Measurements from ENCODE around the gene A2ML1.

DNA sequence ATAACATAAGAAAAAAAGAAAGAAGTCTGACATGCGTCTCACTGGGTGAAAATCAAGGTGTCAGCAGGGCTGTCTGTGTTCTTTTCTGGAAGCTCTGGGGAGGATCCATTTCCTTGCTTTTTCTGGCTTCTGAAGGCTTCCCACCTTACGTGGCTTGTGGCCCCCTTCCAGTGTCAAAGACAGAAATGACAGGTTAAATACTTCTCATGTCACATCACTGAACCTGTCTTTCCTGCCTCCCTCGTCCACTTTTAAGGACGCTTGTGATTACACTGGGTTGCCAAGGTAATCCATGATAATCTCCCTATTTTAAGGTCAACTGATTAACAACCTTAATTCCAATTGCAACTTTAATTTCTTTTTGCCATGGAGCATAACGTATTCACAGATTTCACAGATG, 87.3 kb downstream of the A2ML1 start:
- TF ChIP-seq, protein P1, sequence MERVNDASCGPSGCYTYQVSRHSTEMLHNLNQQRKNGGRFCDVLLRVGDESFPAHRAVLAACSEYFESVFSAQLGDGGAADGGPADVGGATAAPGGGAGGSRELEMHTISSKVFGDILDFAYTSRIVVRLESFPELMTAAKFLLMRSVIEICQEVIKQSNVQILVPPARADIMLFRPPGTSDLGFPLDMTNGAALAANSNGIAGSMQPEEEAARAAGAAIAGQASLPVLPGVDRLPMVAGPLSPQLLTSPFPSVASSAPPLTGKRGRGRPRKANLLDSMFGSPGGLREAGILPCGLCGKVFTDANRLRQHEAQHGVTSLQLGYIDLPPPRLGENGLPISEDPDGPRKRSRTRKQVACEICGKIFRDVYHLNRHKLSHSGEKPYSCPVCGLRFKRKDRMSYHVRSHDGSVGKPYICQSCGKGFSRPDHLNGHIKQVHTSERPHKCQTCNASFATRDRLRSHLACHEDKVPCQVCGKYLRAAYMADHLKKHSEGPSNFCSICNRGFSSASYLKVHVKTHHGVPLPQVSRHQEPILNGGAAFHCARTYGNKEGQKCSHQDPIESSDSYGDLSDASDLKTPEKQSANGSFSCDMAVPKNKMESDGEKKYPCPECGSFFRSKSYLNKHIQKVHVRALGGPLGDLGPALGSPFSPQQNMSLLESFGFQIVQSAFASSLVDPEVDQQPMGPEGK (CRISPR knock-in tag; IDR thresholded peaks at IDR 0.05; ENCODE audit: borderline replicate concordance) = no peak
- TF ChIP-seq, protein P2, sequence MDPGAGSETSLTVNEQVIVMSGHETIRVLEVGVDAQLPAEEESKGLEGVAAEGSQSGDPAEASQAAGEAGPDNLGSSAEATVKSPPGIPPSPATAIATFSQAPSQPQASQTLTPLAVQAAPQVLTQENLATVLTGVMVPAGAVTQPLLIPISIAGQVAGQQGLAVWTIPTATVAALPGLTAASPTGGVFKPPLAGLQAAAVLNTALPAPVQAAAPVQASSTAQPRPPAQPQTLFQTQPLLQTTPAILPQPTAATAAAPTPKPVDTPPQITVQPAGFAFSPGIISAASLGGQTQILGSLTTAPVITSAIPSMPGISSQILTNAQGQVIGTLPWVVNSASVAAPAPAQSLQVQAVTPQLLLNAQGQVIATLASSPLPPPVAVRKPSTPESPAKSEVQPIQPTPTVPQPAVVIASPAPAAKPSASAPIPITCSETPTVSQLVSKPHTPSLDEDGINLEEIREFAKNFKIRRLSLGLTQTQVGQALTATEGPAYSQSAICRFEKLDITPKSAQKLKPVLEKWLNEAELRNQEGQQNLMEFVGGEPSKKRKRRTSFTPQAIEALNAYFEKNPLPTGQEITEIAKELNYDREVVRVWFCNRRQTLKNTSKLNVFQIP (CRISPR knock-in tag; IDR thresholded peaks at IDR 0.05; ENCODE audit: borderline replicate concordance, low read depth) = no peak
- TF ChIP-seq TOX (CRISPR knock-in tag; IDR thresholded peaks at IDR 0.05; ENCODE audit: borderline replicate concordance) (no peak), SNAI2 (CRISPR knock-in tag; IDR thresholded peaks at IDR 0.05) (no peak), TCF4 (CRISPR knock-in tag; IDR thresholded peaks at IDR 0.05; ENCODE audit: borderline replicate concordance) (no peak)

Data from SK-N-SH treated with all-trans-retinoic acid at 6 μM for 48 hours (cell line).